Prostate gland (tissue), 2 donors: ENCODE results near the gene C10orf143.

ENCODE experiments used
- CTCF ChIP-seq, 4 experiments: fragments of 200-600 bp in 2 of 4; fragments of 450-650 bp in 2 of 4; sonication (generic) in 2 of 4; IDR thresholded peaks; 1 replicate in 3 of 4; 2 replicates in 1 of 4; pipeline ENCODE4 v1.5.1; 2016 to 2019; ENCODE audit warnings: antibody characterized with exemption in 4 of 4, mild to moderate bottlenecking in 2 of 4, moderate library complexity in 2 of 4
- POLR2A ChIP-seq: fragments of 450-650 bp; IDR thresholded peaks from one replicate; pipeline ENCODE4 v1.6.1; 2016; ENCODE audit warnings: antibody characterized with exemption, mild to moderate bottlenecking
- POLR2AphosphoS5 ChIP-seq: sonication (generic); formaldehyde crosslinking; IDR thresholded peaks from one replicate; pipeline ENCODE4 v1.6.1; 2017; ENCODE audit warnings: antibody characterized with exemption

GRCh38 chr10:130054021-130054420, 56.6 kb downstream of the C10orf143 start:
- TF ChIP-seq POLR2AphosphoS5 (no peak), CTCF (IDR thresholded peaks at IDR 0.05) (no peak), POLR2A (no peak)
